ENCODE data around the gene LMCD1.
A peak's percentile ranks its signal among the peaks of the same experiment; 100 is the strongest.

Gene LMCD1

DNA sequence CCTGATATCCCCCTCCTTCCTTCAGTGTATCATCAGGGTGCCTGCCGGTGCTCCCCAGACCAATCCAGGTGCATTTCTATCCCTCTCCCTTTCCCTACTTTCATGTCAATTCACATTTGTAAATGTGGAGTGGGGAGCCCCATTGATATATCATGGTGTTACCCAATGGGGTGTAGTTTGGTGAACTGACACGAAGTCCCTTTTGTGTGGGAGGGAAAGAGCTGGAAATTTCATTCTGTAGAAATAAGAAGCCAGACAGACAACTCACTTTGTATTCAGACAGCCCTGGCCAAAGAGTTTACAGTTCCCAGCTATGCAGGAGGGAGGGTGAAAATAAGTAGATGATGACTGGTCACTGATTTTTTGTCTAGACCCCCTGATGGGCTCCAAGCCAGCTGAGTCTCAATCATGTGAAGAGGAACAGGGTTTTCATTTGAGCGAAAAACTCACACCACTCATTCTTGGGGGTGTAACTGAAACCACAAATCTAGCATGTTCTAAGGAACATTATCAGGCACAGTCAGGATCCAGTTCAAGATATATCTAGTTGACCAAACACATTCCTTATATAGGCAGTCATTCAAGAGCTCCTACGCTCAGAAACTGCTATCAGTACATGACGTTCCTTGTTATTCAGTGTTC lies 58.9 kb downstream of the LMCD1 start:
- no peak overlapping the region for H3K4me3 ChIP-seq (ENCODE audit: low read depth, low read length)
- TF ChIP-seq, protein P1, sequence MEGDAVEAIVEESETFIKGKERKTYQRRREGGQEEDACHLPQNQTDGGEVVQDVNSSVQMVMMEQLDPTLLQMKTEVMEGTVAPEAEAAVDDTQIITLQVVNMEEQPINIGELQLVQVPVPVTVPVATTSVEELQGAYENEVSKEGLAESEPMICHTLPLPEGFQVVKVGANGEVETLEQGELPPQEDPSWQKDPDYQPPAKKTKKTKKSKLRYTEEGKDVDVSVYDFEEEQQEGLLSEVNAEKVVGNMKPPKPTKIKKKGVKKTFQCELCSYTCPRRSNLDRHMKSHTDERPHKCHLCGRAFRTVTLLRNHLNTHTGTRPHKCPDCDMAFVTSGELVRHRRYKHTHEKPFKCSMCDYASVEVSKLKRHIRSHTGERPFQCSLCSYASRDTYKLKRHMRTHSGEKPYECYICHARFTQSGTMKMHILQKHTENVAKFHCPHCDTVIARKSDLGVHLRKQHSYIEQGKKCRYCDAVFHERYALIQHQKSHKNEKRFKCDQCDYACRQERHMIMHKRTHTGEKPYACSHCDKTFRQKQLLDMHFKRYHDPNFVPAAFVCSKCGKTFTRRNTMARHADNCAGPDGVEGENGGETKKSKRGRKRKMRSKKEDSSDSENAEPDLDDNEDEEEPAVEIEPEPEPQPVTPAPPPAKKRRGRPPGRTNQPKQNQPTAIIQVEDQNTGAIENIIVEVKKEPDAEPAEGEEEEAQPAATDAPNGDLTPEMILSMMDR (conservative IDR thresholded peaks at IDR 0.05; ENCODE audit: low read depth, low read length) = no peak
- peak; percentile 100 for DNase-seq (ENCODE audit: low read depth)

- TF ChIP-seq, protein P1 (conservative IDR thresholded peaks at IDR 0.05; ENCODE audit: low read depth, low read length) = no peak
- DNase-seq (ENCODE audit: low read depth) = peak; percentile 42
- no peak overlapping the region for H3K4me3 ChIP-seq (ENCODE audit: low read depth, low read length)
Measured at GRCh38 chr3:8561370-8561769, 59.7 kb downstream of the LMCD1 start.

GRCh38 chr3:8562081-8562595 lies 60.5 kb downstream of the LMCD1 start:
- no peak overlapping the region for H3K4me3 ChIP-seq (ENCODE audit: low read depth, low read length)
- no peak for DNase-seq (ENCODE audit: low read depth)
- TF ChIP-seq, protein P1 (conservative IDR thresholded peaks at IDR 0.05; ENCODE audit: low read depth, low read length) = no peak

DNA sequence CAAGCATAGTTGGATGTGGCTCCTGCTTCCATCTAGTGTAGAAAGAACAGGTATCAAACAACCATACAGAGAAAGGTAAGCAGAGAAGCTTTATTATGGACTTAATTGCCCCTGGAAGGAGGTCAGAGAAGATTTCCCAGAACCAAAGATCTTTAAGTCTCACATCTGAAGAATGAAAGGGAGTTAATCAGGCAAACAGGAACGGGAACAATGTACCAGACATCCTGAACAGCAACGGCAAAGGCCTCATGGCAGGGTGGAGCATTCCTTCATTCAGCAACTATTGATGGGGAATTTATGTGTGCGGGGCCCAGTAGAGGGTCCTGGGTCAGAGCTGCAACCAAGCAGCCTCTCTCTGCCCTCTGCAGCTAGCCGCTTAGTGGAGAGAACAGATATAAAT lies 61.5 kb downstream of the LMCD1 start:
- TF ChIP-seq, protein P1 (conservative IDR thresholded peaks at IDR 0.05; ENCODE audit: low read depth, low read length) = no peak
- DNase-seq (ENCODE audit: low read depth) = no peak
- no peak overlapping the region for H3K4me3 ChIP-seq (ENCODE audit: low read depth, low read length)

DNA sequence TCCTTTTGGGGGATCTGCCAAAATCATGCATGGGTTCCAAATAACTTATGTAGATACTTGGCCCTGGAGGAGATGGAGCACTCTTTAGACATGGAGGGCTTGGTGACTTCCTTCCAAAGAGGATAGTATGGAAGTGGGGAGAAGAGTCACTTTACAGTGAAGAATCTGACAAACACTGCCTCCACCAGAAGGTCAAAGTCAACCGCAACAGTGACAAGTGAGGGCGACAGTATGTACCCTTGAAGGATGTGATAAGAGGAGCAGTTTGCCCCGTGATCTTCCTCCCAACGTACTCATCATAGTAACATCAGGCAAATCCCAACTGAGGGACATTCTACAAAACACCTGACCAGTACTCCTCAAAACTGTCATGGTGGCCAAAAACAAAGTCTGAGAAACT lies 62.0 kb downstream of the LMCD1 start:
- TF ChIP-seq, protein P1 (conservative IDR thresholded peaks at IDR 0.05; ENCODE audit: low read depth, low read length) = no peak
- H3K4me3 ChIP-seq (ENCODE audit: low read depth, low read length) = no peak overlapping the region
- DNase-seq (ENCODE audit: low read depth) = no peak

DNA sequence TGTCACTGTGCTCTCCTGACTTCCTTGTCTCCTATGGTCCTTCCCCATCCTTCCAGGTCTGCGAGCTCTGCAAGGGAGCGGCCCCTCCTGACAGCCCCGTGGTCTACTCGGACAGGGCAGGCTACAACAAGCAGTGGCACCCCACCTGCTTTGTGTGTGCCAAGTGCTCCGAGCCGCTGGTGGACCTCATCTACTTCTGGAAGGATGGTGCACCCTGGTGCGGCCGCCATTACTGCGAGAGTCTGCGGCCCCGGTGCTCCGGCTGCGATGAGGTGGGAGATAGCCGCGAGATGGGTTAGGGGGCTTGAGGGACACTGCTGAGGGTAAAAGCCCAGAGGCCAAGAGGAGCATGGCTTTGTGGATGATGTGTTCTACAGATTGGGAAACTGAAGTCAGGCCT lies 63.8 kb downstream of the LMCD1 start:
- TF ChIP-seq, protein P1 (conservative IDR thresholded peaks at IDR 0.05; ENCODE audit: low read depth, low read length) = no peak
- H3K4me3 ChIP-seq (ENCODE audit: low read depth, low read length) = no peak overlapping the region
- no peak for DNase-seq (ENCODE audit: low read depth)
